NCI-H1092 (cell line): ENCODE results near the gene MAD1L1.

Source experiments
- DNase-seq: peaks from one replicate; lab custom pipeline; 2025; lab: John Stamatoyannopoulos, UW

Gene MAD1L1

DNA sequence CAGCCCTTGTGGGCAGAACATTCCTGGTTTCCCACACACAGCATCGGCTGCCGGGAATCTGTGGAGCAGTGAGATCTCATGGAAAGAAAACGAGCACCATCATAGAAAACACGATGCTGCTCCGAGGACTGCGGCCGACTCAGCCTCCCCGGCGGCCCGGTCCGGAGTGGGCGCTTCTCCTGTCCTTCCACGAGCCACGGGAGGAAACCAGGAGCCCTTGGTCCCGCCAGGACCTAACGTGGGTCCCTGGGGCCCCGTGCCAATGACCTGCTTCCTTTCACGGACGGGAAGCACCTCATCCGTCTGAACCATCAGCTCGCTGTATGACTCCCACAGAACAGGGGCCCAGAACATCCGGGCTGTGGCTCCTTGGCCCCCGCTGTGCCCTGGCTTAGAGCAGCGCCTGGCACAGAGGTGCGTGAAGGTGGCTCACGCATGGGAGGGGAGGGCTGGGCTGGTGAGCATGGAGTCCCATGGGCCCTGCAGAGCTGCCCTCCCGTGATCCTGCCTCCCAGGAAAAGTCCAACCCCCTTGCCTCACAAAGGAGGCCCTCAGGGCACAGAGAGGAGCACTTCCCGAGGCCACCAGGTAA, 280.5 kb downstream of the MAD1L1 start:
- DNase-seq = no peak

DNA sequence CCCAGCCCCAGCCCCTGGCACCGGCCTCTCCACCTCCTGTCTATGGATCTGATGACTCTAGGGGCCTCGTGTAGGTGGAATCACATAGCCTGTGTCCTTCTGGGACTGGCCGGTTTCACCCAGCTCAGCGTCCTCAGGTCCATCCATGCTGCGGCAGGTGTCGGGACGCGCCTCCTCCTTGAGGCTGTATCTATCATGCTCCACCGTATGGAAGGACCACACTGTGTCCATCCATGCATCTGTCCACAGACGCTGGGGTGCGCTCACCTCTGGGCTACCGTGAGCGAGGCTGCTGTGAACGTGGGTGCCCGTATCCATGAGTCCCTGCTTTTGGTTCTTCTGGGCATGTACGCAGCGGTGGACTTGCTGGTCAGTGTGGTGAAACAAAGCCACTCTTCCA, 281.1 kb downstream of the MAD1L1 start:
- no peak for DNase-seq

DNA sequence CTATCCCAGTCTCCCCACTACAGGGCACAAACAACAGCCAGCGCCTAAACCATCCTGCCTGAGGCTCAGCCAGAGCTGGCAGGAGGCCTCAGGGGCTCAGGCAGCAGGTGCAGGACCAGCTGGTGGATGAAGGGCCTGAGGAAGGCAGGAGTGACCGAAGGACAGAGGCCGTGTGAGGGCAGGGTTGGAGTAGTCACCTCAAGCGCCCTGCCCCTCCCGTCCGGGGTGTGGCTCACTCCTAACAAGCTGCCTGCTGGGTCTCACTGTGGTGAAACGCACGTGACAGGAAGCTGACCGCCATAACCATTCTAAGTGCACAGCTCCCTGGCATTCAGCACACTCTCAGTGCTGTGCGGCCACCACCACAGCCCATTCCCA, 281.6 kb downstream of the MAD1L1 start:
- DNase-seq = peak; percentile 62

DNA sequence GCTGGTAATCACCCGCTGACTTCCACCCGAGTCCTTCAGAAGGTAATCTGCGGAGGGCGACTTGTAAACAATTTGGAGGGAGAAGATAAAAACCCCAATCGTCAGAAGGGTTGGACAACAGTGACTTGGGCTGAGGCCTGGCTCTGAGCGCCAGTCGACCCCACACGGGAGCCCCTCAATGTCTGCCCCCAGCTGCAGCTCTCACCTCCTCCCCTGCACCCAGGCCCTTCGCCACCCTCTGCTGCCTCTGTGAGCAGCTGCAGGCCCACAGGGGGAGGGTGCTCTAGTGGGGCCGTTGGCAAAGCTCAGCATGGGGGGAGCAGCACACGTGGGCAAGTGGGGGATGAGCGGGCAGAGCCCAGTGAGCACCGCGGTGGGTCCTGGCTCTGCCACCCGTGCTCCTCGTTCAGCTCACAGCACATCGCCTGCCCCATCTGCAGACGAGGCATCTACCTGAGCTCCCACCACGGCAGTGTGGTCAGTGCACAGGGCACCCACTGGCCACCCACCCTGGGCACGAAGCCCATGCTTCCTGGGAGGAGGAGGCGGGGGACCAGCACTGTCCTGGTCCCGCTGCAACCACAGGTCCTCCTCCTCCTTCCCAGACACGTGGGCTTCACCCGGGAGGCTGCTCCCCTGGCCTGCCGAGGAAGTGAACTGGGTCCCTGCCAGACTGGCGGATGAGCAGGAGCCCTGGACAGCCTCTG, 282.1 kb downstream of the MAD1L1 start:
- DNase-seq = no peak

DNA sequence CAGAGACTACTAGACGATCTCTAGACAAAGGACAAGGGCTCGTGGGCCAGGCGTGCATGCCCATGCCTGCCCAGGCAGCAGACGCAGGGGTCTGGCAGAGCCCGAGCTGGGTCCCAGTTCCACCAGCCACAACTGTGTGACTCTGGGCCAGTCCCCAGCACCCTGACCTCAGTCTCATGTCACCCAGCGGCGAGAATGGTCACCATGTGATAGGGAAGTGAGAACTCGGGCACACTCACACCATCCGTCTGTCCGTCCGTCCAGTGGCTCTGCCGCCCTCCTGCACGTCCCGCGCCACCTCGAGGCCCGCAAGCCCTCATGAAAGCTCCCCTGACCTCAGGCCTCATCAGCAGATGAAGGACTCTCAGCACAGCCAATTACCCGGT, 282.7 kb downstream of the MAD1L1 start:
- no peak for DNase-seq

DNA sequence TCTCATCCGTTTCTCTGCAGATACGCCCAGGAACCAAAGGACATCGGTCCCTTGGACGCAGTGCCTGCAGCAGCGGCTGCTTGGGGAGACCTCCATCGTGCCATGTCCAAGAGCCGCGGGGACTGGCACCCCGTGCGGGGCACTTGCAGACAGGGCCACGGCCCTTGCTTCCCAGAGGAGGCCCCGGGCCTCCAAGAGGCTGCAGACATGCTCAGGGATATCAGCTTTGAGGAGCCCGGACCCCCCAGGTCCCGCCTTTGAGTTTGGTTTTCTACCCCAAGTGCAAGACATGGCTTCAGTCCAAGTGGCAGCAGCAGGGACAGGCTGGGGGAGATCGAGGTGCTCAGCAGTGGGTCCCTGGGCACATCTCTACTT, 283.1 kb downstream of the MAD1L1 start:
- DNase-seq = no peak

DNA sequence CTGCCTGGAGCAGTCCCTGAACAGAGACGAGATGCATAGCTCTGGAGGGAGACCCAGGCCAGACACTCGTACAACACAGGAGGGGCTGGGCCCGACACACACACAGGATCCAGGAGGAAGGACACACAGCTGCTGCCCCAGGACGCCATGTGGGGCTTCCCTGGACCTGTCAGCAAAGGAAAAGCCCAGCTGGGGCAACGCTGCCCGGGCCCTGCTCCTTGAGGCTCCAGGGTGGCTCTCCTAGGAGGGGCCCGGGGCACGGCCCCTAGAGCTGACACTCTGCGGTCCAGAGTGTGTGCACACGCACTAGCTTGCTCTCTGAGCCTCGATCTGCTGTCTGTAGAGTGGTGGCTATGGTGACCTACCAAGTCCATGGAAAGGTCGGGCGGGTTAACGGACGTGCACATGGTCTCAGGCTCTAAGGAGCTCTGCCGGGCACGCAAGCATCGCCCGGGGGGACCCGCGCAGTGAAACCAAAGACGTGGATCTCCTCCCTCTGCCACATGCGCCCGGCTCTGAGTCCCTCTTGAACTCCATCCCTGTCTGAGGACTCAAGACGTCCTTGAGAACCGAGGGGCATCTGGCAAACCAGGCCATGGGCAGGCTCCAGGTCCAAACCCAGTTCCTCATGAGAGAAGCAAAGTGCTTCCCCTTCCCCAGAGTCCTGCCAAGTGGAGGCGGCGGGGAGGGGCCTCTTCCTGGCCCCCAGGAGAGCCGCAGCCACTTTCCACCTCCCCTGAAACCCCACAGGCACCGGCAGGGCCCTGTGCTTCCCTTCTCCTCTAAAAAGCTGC, 283.7 kb downstream of the MAD1L1 start:
- no peak for DNase-seq

DNA sequence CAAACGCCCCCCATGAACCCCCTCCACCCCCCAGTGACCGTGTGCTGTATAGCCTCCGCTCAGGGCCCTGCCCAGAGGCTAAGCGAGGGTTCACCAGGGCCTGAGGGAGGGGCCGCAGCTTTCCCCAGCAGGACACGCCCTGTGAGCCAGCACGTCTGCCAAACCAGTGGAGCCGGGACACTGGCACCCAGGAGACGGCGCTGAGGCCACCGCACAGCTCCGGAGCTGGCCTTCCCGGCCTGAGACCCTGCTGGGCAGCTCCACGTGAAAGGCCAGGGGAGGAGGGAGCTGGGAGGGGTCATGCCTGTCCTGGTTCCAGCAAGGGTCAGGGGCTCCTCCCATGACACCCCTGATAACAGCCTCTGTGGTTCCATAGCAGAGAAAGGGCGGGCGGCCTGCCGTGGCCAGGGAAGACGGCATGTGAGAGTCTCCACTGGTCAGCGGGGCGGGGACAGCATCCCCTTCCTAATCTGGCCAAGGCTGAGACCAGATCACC, 284.4 kb downstream of the MAD1L1 start:
- no peak for DNase-seq

DNA sequence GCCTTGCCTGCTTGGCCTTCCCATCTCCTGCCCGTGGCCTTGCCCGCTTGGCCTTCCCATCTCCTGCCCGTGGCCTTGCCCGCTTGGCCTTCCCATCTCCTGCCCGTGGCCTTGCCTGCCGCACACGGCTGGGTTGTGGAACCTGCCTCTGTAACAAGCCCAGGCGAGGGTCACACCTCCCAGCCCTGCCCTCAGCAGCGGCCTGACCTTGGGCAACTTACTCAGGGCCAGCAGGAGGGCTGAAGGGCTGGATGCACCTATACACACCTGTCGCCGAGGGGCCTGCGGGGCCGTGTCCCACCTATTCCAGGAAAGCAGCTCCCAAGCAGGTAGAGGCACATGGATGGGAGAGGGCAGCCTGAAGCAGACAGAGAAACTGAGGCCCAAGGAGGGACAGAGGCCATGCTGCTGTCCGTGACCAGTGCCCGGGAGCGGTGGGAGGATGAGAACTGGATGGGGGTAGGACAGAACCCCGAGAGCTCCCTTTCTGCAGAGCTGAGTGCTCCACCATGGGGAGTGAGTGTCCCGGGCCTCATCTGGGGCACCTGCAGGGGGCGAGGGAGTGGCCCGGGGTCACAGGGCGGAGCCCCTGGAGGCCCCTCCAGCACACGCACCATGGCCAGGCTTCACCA, 285.0 kb downstream of the MAD1L1 start:
- no peak for DNase-seq

DNA sequence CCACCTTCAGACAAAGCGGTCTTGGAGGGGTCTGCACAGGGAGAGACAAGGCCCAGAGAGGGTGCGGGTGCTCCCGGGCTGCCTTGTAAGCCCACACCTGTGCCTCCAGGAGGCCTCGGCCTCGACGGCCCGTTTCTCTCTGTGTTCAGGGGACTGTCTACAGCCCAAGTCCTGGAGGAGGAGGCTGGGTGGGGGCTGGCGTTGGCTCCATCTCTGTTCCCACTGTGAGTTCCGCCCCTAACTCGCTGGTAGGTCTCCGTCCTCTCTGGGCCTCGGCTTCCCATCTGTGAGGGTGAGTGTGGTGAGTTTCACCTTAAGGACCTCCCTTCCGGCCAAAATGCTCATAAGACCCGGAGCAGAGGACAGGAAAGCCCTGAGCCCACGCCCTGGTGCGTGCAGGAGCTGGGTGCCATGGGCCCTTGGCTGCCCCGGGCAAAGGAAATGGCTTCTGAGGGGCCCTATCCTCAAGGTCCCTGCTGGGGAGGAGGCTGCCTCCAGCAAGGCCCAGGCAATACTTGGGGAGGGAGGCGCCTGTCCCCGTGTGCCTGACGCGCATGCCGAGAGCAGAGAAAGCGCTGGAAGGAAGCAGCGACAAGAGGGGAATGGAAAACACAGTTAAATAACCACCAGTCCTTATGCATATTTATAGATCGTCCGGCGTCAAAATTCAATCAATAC, 285.8 kb downstream of the MAD1L1 start:
- DNase-seq = no peak

DNA sequence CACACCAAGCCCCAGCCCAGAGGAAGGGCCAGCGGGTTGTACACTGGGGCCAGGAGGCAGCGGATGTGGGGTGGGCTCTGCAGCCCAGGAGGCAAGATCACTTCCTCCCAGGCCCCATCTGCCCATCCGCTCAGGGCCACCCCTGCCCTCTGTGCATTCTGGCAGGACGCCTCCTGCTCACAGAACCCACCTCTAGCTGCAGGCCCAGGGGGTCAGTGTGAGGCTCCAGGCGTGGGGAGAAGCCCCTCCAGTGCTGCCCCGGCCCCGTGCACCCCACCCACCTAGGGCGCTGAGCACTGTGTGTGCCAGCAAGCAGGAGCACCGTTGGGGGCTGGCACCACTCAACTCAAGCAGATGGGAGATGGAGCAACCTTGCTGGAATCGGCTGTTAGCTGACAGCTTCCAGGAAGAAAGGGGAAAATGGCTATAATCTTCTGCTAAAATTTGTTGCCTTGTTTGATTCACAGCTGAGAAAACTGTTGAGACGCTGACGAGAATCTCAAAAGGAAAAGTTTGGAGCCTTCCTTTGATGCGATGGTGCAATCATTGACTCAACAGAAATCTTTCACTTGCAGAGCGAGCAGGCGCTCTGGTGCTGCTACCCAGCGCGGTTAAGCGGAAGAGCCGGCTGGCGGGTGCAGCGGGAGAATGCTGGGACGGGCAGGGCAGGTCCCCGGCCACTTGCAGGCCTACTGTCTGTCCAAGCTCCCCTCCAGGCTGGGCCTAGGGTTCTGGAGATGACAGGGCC, 286.5 kb downstream of the MAD1L1 start:
- DNase-seq = no peak

DNA sequence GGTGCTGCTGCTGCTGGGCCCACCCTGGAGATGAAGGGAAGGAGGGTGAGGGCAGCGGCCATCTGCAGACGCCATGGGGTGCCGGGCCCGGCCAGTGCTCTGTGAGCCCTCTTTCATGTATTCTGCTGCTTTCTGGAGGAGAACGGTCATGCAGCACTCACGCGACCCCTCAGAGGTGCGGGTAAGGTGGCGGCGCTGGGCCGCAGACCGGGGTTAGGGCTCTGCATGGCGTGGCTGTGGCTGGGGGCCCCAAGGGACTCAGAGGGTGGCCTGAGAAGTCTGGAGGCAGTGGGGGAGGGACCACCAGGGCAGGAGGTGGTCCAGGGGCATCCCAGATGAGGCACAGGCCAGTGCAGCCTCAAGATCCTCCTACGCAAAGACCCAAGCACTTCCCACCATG, 287.2 kb downstream of the MAD1L1 start:
- DNase-seq = no peak

DNA sequence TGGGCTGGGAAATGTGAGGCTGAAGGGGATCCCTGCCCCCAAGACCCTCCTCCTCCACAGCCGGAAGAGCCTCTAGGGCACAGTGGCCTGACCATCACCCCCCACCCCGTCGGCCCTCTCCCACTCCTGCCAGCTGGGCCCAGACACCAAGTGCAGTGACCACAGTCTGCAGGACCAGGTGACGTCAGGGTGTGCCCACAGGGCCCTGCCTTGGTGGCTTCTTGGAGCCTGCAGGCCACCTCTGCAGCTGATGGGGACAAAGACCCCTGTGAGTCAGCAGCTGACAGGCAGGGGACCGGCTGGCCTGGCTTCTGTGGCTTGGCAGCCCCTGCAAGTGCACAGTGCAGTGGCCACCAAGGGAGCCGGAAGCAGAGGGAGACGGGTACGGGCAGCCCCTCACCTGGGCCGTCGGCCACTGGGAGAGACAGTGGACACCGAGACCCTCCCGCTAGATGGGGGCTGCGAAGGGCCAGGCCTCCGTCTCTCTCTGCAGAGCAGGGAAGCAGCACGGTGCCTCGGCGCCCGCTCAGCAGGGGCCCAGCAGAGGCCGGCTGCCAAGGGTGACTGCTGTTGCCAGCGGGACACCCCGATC, 288.0 kb downstream of the MAD1L1 start:
- DNase-seq = no peak

DNA sequence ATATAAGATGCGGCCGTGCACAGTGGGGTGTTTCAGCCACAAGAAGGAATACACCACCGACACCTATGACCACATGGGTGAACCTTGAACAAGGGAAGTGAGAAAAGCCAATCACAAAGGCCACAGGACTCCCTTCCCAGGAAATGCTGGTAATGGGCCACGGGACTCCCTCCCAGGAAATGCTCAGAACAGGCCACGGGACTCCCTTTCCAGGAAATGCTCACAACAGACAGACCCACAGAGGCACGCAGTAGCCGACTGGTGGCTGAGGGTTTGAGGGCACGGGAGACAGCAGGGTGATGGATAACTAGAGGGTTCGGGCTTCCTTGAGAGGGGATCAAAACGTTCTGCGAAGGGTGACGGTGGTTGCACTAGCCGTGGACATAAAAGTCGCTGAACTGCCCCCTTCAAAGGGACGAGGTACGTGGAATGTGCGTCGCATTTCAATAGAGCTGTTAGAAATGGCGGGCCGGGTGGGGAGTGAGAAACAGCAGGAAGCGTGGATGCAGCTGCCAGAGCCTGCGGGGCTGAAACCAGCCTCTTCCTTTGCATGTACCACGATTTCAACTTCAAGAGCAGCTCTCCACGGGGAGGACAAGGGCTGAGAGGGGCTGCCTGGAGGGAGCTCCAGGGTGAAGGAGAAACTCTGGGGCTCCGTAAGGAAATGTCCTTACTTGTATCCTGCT, 288.7 kb downstream of the MAD1L1 start:
- DNase-seq = no peak

DNA sequence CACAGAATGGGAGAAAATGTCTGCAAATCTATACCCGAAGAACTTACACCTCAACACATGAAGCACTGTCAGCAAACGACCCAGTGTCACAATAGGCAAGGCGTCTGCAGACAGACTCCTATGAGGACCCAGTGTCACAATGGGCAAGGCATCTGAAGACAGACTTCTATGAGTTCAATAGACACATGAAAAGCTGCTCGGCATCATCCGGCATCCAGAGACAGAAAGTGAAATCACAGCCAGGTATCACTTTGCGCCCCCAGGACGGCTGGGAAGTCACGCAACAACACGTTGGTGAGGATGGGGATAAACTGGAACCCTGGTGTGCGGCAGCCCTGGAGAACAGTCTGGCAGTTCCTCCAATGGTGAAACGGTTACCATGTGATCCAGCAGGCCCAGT, 289.4 kb downstream of the MAD1L1 start:
- no peak for DNase-seq

DNA sequence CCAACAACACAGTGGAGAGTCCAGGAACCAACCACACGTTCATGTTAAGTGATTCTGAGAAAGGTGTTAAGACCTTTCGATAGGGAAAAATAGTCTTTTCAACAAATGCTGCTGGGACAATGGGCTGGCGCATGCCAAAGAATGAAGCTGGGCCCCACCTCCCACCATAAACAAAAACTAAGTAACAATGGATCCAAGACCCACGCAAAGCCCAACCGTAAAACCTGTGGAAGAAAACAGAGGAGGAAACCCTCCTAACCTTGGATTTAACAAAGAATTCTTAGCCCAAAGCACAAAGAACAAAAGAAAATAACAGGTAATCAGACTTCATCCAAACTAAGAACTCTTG, 289.8 kb downstream of the MAD1L1 start:
- no peak for DNase-seq

DNA sequence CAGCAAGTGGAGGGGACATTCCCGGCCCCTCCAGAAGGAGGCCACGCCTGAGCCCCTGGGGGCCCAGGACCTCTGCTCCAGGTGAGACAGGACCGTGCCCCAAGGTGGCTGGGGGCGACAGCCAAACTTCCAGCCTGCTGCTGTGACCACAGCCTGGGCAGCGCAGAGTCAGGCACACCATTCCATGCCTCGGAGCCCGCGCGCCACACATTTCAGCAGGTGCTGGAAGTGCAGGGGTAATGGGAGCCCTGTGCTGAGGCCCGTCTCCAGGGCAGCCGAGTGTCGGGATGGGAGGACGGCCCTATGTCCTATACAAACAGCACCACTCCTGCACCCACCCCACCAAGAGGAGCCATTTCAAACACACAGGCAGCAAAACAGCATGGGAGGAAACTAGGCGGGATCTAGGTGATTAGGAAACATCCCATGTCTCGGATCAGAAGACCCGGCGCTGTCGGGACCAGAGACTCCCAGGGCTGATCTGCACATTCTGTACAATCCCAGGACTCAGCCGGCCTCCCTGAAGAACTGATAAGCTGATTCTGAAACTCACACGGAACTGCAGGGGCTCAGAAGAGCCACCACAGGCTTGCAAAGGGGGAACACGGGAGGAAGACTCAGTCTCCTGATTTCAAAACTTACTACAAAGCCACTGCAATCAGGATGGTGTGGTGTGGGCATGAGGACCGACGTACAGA, 290.4 kb downstream of the MAD1L1 start:
- DNase-seq = no peak

DNA sequence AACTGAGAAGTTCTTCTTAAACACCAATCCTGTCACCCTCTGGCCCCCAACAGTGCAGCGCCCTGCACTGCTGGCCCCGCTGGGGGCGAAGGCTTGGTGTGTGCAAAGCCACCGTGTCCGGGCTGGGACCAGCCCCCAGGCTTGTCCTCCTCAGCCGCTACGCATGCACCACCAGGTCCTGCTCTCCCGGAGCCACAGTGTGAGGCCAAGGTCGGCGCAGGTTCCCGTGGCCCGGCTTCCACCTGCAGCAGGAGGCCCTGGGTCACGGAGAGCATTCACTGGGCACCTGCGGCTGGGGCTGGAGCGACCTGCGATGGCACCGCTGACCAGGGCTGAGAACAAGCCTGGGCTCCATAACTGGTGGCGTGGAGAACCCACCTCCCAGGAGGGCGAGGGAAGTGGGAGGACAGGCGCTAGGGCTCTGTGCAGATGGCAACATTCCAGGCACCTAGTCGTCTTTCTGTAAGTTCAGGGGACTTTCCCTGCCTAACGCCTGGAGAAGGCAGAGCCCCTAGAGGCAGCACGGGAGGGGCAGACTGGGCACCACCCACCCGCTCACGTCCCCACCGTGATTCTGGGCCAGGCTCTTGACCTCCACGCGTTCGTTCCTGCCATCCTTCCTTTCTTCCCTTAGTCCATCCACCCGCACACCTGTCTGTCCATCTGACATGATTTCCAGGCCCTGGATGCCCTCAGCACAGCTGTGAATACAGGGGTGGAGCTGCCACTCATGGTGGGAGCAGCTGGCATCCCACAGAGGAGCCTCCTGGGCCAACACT, 291.1 kb downstream of the MAD1L1 start:
- no peak for DNase-seq

DNA sequence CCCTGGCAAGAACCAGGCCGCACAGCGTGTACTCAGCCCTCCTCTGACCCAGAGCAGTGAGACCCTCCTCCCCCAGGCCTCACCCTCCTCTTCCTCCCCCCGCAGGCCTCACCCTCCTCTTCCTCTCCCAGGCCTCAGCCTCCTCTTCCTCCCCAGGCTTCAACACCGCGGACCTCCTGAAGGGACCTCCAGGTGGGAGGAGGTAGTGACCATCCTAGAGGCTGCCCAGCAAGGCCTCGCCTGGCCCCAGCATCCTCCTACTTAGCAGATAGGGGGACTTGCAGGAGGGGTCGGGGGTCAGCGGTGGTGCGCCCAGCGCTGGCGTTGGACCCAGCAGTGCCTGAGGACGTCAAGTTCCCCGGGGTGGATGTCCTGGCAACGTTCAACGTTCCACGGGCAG, 291.9 kb downstream of the MAD1L1 start:
- DNase-seq = no peak
